BE2C (cell line): ENCODE results near the gene TAS2R30.

Experiments
- DNase-seq: peaks from one replicate; pipeline ENCODE4 v3.0.0-alpha.2; 2020
- H3K27me3 ChIP-seq: fragments of 250-450 bp; sonication (Bioruptor Pico); 2 replicates; pipeline ENCODE4 v1.5.1; 2020; ENCODE audit warnings: mild to moderate bottlenecking
- H3K36me3 ChIP-seq: fragments of 250-450 bp; sonication (Bioruptor Pico); 2 replicates; pipeline ENCODE4 v1.5.1; 2020; ENCODE audit warnings: mild to moderate bottlenecking
- H3K4me1 ChIP-seq: fragments of 250-450 bp; sonication (Bioruptor Pico); 2 replicates; pipeline ENCODE4 v1.5.1; 2020
- H3K4me3 ChIP-seq: 2 replicates; pipeline ENCODE4 v1.5.1; 2011; ENCODE audit warnings: low read depth, low read length
- H3K9me3 ChIP-seq: fragments of 250-450 bp; sonication (Bioruptor Pico); 2 replicates; pipeline ENCODE4 v1.5.1; 2020
- TF ChIP-seq, protein P1 (sequence below): IDR thresholded peaks from 2 replicates; pipeline ENCODE4 v1.5.1; 2012; ENCODE audit warnings: mild to moderate bottlenecking, low read depth, low read length

Gene TAS2R30

DNA sequence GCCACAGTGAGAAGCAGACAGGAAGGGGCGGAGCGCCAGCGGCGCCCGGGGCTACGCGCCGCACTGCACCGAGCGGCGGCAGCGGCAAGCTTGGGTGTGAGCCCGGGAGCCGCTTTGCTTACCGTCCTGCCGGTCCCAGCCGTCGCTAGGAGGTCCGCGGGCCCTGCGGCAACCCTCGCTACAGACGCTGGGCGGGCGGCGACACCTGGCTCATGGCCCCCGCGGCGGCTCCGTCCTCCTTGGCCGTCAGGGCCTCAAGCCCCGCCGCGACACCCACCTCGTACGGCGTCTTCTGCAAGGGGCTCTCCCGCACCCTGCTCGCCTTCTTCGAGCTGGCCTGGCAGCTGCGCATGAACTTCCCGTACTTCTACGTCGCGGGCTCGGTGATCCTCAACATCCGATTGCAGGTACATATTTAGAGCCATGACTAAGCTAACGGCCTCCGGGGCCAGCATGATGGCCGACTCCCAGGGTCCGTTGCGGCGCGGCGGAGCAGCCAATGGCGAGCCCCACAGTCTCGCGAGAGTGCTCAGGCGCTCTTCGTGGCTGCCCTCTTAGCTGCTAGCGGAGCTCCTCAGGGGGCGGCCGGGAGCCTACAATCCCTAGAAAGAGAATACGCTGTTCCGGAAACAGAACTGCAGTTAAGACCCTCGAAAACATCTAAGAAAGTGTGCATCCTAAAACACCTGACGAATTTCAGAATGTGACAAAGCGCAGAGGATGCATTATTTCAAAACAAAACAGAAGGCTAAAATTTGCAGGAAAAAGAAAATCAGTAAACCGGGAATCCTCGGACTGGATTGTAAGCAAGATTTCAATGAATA is 36.9 kb upstream of the TAS2R30 start, which contains the start of gene SMIM10L1:
Gene SMIM10L1, plus strand, starts transcription at position 50 of the 824 bp plus-strand sequence. Its CDS starts 163 bp downstream, at position 213.
- Histone ChIP-seq H3K36me3 (peaks cover 3% of the 10 kb centered on the region), H3K4me3 (peak within 1 kb of the TSS; percentile 87), H3K9me3 (no peaks in the 10 kb centered on the region), H3K4me1 (no peaks in the 10 kb centered on the region), H3K27me3 (no peaks in the 10 kb centered on the region)
- peak; percentile 96 for DNase-seq
- TF ChIP-seq, protein P1, sequence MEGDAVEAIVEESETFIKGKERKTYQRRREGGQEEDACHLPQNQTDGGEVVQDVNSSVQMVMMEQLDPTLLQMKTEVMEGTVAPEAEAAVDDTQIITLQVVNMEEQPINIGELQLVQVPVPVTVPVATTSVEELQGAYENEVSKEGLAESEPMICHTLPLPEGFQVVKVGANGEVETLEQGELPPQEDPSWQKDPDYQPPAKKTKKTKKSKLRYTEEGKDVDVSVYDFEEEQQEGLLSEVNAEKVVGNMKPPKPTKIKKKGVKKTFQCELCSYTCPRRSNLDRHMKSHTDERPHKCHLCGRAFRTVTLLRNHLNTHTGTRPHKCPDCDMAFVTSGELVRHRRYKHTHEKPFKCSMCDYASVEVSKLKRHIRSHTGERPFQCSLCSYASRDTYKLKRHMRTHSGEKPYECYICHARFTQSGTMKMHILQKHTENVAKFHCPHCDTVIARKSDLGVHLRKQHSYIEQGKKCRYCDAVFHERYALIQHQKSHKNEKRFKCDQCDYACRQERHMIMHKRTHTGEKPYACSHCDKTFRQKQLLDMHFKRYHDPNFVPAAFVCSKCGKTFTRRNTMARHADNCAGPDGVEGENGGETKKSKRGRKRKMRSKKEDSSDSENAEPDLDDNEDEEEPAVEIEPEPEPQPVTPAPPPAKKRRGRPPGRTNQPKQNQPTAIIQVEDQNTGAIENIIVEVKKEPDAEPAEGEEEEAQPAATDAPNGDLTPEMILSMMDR: no peak; the same call in 1 of the 2 replicates

DNA sequence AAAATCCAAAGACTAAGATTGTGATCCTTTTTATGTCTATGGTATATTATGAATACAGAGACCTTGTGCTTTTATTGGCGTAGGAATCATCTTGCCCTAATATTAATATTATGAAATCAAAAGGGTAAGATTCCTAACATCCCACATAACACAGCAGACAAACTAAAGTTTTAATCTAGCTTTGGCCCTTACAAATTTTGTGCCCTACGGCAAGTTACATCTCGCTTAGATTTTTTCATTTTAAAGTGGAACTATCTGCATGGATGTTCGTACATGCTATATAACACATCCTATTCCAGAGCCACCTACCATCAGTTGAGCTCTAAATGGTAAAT is 36.3 kb upstream of the TAS2R30 start:
- DNase-seq: no peak
- Histone ChIP-seq H3K27me3 (no peaks in the 10 kb centered on the region), H3K9me3 (no peaks in the 10 kb centered on the region), H3K4me3 (peak overlapping the region; percentile 87), H3K4me1 (no peaks in the 10 kb centered on the region), H3K36me3 (peaks cover 9% of the 10 kb centered on the region)
- TF ChIP-seq, protein P1: no peak

DNA sequence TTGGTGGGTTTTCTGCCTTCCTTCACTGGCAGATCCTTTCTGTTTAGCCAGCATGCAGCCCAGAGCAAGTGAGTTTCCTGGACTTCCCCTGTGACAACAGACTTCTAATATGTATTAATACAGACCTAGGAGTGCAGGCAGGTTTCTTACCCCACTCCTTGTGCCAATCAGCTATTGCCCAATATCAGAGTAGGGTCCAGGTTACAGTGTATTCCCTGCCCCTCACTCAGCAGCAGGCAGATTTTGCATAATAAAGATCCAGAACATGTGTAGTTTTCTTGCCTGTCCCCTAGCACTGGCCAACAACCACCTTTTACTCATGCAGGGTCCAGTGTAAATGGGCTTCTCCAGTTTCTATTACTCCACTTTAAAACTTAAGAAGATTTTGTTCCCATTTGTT is 31.9 kb upstream of the TAS2R30 start:
- H3K9me3 ChIP-seq: no peaks in the 10 kb centered on the region
- no peaks in the 10 kb centered on the region for H3K27me3 ChIP-seq
- peaks cover 18% of the 10 kb centered on the region for H3K36me3 ChIP-seq
- TF ChIP-seq, protein P1: no peak
- H3K4me3 ChIP-seq: no peak overlapping the region
- DNase-seq: no peak
- no peaks in the 10 kb centered on the region for H3K4me1 ChIP-seq

DNA sequence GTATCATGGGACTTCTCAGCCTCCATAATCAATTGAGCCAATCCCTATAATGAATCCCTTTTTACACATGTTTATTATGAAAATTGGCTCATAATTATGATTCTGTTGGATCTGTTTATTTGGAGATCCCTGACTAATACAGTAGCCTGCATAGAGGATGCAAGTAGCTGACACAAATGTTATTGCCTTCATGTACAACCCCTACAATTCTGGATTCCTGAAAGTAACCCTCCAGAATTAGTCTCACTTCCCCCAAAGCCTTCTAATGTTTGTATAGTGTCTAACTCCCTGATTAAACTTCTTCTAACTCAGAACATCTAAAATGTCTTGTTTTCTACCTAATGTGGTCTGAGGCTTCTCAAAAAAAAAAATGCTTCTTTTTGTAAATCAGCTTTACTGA is 29.9 kb upstream of the TAS2R30 start:
- TF ChIP-seq, protein P1: no peak
- H3K4me1 ChIP-seq: no peaks in the 10 kb centered on the region
- H3K36me3 ChIP-seq: peaks cover 23% of the 10 kb centered on the region
- no peak for DNase-seq
- H3K4me3 ChIP-seq: no peak overlapping the region
- H3K27me3 ChIP-seq: no peaks in the 10 kb centered on the region
- no peaks in the 10 kb centered on the region for H3K9me3 ChIP-seq

DNA sequence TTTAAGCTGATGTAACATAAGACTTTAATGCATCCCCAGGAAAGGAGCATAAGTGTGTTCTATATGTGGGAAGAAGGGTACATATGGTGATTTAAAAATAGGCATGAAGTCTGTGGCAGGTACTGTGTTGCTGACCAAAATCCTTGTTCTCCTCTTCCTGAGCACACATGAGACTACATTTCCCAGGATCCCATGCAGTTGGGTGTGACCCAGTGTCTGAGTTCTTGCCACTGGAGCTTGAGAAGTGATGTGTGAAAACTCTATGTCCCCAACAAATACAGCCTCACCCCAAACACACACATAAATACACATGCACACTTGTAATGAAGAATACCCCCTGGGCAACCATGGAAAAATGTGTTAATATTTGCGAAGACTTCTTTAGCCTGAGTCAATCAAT is 28.1 kb upstream of the TAS2R30 start:
- H3K27me3 ChIP-seq: no peaks in the 10 kb centered on the region
- no peak for DNase-seq
- TF ChIP-seq, protein P1: no peak
- no peaks in the 10 kb centered on the region for H3K9me3 ChIP-seq
- peaks cover 23% of the 10 kb centered on the region for H3K36me3 ChIP-seq
- H3K4me3 ChIP-seq: no peak overlapping the region
- H3K4me1 ChIP-seq: no peaks in the 10 kb centered on the region

DNA sequence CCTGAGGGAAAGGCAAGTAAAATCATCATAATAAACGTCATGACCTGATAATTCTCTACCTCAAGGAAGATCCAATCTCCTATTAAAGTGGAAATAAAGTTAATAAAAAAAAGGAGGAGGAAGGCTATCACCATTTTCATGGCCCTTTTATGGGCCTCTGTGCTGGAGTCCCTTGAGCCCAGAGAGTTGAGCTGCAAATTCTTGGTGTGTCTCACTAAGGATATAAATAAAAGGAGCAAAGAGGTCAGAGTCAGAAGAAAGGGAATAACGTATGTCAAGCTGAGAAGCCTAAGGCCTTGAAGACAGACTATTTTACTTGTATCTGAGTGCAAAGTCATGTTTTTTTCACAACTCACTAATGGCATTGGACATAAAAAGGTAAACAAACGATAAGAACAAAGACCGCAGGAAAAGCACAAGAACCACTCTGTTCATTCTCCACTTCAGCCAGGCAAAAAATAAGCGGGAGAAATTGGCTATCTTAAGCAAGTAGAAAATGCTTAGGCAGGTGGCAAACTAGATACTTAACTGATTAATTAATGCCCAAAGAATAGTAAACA is 24.5 kb upstream of the TAS2R30 start:
- DNase-seq: no peak
- Histone ChIP-seq H3K4me3 (no peak overlapping the region), H3K4me1 (no peaks in the 10 kb centered on the region), H3K9me3 (no peaks in the 10 kb centered on the region), H3K27me3 (no peaks in the 10 kb centered on the region), H3K36me3 (peaks cover 11% of the 10 kb centered on the region)
- TF ChIP-seq, protein P1: no peak
